GM18507 (cell line): ENCODE data around the gene IQSEC1.

Experiments used
- DNase-seq: peaks from one replicate; pipeline ENCODE4 v3.0.0; 2011; ENCODE audit warnings: low read depth; ENCODE audit not compliant: insufficient read length; ENCODE audit errors: extremely low spot score
- FAIRE-seq: peaks from 2 replicates; lab custom pipeline; 2011; peaks lifted over from hg19 to GRCh38; lab: Jason Lieb, UNC

Gene IQSEC1

GRCh38 chr3:13088028-13089006 is 15.1 kb upstream of the IQSEC1 start:
- DNase-seq (peak; percentile 46), FAIRE-seq (peak; percentile 86)

GRCh38 chr3:13087320-13087990 is 14.2 kb upstream of the IQSEC1 start:
- no peak for FAIRE-seq

GRCh38 chr3:13086531-13086981 is 13.3 kb upstream of the IQSEC1 start:
- FAIRE-seq (no peak), DNase-seq (no peak)

More at GRCh38 chr3:13087320-13087990, 14.2 kb upstream of the IQSEC1 start:
- no peak for DNase-seq

GRCh38 chr3:13085846-13086179 is 12.6 kb upstream of the IQSEC1 start:
- no peak for FAIRE-seq
- DNase-seq: no peak

- FAIRE-seq (no peak), DNase-seq (no peak)
Measured at GRCh38 chr3:13085081-13085845, 12.0 kb upstream of the IQSEC1 start.

- FAIRE-seq: peak; percentile 69
- no peak for DNase-seq
Measured at GRCh38 chr3:13083898-13084297, 10.7 kb upstream of the IQSEC1 start.

- FAIRE-seq (no peak), DNase-seq (no peak)
Measured at GRCh38 chr3:13083254-13083653, 10.0 kb upstream of the IQSEC1 start.

- no peak for DNase-seq
- FAIRE-seq: no peak
Measured at GRCh38 chr3:13082677-13083076, 9.4 kb upstream of the IQSEC1 start.

GRCh38 chr3:13081603-13082360 is 8.6 kb upstream of the IQSEC1 start:
- FAIRE-seq (no peak), DNase-seq (no peak)

- DNase-seq: no peak
Measured at GRCh38 chr3:13080591-13080990, 7.4 kb upstream of the IQSEC1 start.

GRCh38 chr3:13080026-13080425 is 6.8 kb upstream of the IQSEC1 start:
- FAIRE-seq (no peak), DNase-seq (no peak)

More at GRCh38 chr3:13080591-13080990, 7.4 kb upstream of the IQSEC1 start:
- no peak for FAIRE-seq

GRCh38 chr3:13079510-13079909 is 6.3 kb upstream of the IQSEC1 start:
- FAIRE-seq (no peak), DNase-seq (no peak)

- no peak for FAIRE-seq
- DNase-seq: no peak
Measured at GRCh38 chr3:13079051-13079450, 5.8 kb upstream of the IQSEC1 start.

- no peak for DNase-seq
- FAIRE-seq: no peak
Measured at GRCh38 chr3:13078163-13078905, 5.1 kb upstream of the IQSEC1 start.

GRCh38 chr3:13077431-13078162 is 4.4 kb upstream of the IQSEC1 start:
- DNase-seq: no peak

GRCh38 chr3:13075986-13076654 is 2.9 kb upstream of the IQSEC1 start:
- DNase-seq (no peak), FAIRE-seq (no peak)

More at GRCh38 chr3:13077431-13078162, 4.4 kb upstream of the IQSEC1 start:
- FAIRE-seq: no peak

- DNase-seq (no peak), FAIRE-seq (no peak)
Measured at GRCh38 chr3:13075318-13075717, 2.1 kb upstream of the IQSEC1 start.
